C4-2B (cell line): ENCODE results near the gene RALGPS2.

Experiments
- H3K27ac ChIP-seq: fragments of 450-650 bp; 2 replicates; pipeline ENCODE4 v1.5.1; 2017
- ZFX ChIP-seq: fragments of 450-650 bp; IDR thresholded peaks from 2 replicates; pipeline ENCODE4 v1.6.1; 2017
- TF ChIP-seq, protein P1 (sequence below): fragments of 450-650 bp; conservative IDR thresholded peaks from 2 replicates; pipeline ENCODE4 v1.5.1; 2017; ENCODE audit warnings: mild to moderate bottlenecking

Gene RALGPS2

DNA sequence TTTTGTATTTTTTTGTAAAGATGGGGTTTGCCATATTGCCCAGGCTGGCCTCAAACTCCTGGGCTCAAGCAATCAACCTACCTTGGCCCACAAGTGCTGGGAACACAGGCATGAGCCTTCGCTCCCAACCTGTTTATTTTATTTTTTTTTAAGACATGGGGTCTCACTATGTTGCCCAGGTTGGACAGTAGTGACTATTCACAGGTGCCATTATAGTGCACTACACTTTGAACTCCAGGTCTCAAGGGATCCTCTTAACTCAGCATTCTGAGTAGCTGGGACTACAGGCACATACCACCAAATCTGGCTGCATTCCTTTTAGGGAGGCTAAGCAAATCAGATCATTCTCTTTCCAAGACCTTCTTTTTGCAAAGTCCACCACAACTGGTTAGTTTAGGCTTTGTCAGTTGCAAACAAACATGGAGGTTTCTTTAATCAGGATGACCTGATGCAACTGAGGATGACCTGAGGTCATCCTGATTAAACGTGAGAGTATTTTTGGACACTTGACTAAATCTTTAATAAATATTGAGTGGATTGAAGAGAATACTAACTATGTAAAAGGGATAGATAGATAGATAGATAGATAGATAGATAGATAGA, 30.0 kb upstream of the RALGPS2 start:
- TF ChIP-seq, protein P1, sequence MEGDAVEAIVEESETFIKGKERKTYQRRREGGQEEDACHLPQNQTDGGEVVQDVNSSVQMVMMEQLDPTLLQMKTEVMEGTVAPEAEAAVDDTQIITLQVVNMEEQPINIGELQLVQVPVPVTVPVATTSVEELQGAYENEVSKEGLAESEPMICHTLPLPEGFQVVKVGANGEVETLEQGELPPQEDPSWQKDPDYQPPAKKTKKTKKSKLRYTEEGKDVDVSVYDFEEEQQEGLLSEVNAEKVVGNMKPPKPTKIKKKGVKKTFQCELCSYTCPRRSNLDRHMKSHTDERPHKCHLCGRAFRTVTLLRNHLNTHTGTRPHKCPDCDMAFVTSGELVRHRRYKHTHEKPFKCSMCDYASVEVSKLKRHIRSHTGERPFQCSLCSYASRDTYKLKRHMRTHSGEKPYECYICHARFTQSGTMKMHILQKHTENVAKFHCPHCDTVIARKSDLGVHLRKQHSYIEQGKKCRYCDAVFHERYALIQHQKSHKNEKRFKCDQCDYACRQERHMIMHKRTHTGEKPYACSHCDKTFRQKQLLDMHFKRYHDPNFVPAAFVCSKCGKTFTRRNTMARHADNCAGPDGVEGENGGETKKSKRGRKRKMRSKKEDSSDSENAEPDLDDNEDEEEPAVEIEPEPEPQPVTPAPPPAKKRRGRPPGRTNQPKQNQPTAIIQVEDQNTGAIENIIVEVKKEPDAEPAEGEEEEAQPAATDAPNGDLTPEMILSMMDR = no peak
- TF ChIP-seq ZFX = no peak
- no peak overlapping the region for H3K27ac ChIP-seq

DNA sequence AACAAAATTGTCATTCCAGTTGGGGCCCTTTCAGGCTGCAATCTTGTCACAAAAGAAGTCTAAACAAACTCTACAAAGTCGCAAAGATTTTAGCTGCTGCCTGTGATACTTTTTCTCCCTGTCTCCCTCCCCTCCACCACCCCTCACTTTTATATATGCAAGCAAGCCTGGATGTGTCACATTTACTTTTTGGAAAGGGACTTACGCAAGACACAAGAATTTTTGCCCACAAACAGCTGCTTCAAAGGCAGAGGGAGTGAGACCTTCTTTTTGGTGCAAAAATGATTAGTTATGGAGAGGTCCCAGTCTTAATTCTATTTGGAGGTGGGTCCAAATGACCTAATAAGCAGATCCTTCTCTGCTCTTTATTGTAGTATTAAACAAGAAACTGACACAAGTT, 22.9 kb upstream of the RALGPS2 start:
- H3K27ac ChIP-seq = no peak overlapping the region
- TF ChIP-seq ZFX = no peak
- TF ChIP-seq, protein P1 = no peak

GRCh38 chr1:178704833-178705232, 20.2 kb upstream of the RALGPS2 start:
- TF ChIP-seq, protein P1 = no peak
- TF ChIP-seq ZFX = no peak
- no peak overlapping the region for H3K27ac ChIP-seq

- TF ChIP-seq, protein P1 = no peak
- no peak for TF ChIP-seq ZFX
- H3K27ac ChIP-seq = no peak overlapping the region
These were observed 18.6 kb upstream of the RALGPS2 start for GRCh38 chr1:178706432-178706831.

GRCh38 chr1:178713259-178713658, 11.8 kb upstream of the RALGPS2 start:
- TF ChIP-seq ZFX = no peak
- TF ChIP-seq, protein P1 = no peak

GRCh38 chr1:178714453-178714852, 10.6 kb upstream of the RALGPS2 start:
- TF ChIP-seq ZFX = no peak
- TF ChIP-seq, protein P1 = no peak
- no peak overlapping the region for H3K27ac ChIP-seq

More at GRCh38 chr1:178713259-178713658, 11.8 kb upstream of the RALGPS2 start:
- no peak overlapping the region for H3K27ac ChIP-seq

DNA sequence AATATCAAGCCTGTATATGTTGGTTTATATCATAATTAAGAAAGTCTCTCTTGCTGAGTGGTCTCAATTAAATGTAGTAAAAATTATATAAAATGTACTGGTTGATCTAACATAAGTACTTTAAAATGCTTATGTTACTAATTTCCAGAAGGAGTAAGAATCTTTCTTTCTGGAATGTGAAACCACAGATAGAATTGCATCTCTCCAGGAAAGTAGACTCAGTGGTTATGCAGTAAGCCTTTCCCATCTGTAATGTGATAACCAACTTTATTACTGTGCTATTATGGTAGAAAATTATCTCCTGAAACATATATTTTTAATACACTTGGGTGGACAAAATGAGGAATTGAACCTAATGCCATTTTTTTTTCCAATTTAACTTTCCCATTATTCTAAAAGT, 8.9 kb upstream of the RALGPS2 start:
- TF ChIP-seq, protein P1 = no peak
- no peak overlapping the region for H3K27ac ChIP-seq
